ENCODE results near the gene DAP3.

Gene DAP3

DNA sequence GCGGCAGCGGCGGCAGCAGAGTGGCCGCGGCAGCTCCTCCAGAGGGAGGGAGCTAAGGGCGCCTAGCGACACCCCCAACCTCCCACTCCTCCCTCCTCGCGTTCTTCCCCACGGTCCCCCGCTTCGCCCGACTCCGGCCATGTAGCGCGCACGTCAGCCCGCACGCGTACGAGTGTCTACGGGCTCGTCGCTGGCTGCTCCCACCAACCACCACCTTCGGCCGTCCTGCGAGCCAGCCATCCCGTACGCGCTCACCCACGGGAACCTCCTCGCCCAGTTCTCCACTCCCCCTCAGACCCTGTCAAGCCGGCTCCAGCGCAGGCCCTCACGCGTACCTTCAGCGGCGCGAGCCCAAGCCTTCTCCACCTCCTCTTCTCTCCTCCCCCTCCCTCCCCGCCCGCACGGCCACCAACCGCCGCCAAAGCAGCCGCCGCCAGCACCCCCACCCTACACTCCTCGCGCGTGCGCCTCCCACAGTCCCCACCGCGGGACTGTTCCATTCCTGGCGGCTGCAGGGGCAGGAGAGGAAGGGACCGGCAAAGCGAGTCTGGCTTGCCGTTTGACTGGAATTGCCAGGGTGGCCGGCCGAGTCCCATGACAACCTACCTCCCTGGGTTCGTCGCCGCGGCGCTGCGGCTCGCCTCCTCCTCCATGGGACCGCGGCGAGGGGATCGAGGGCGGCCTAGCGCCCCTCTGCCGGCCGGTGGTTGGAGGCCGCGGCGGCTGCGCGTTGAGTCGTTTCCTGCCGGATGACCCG lies 389 bp upstream of the DAP3 start, which contains the start of gene YY1AP1 (continued):
- TF ChIP-seq, protein P1, sequence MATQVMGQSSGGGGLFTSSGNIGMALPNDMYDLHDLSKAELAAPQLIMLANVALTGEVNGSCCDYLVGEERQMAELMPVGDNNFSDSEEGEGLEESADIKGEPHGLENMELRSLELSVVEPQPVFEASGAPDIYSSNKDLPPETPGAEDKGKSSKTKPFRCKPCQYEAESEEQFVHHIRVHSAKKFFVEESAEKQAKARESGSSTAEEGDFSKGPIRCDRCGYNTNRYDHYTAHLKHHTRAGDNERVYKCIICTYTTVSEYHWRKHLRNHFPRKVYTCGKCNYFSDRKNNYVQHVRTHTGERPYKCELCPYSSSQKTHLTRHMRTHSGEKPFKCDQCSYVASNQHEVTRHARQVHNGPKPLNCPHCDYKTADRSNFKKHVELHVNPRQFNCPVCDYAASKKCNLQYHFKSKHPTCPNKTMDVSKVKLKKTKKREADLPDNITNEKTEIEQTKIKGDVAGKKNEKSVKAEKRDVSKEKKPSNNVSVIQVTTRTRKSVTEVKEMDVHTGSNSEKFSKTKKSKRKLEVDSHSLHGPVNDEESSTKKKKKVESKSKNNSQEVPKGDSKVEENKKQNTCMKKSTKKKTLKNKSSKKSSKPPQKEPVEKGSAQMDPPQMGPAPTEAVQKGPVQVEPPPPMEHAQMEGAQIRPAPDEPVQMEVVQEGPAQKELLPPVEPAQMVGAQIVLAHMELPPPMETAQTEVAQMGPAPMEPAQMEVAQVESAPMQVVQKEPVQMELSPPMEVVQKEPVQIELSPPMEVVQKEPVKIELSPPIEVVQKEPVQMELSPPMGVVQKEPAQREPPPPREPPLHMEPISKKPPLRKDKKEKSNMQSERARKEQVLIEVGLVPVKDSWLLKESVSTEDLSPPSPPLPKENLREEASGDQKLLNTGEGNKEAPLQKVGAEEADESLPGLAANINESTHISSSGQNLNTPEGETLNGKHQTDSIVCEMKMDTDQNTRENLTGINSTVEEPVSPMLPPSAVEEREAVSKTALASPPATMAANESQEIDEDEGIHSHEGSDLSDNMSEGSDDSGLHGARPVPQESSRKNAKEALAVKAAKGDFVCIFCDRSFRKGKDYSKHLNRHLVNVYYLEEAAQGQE (tag by site-specific recombination; IDR thresholded peaks at IDR 0.05), result peak; percentile 31; the same call in 1 of the 2 replicates
- TF ChIP-seq ZNF174 (tag by site-specific recombination; IDR thresholded peaks at IDR 0.05), result no peak
- no peak for TF ChIP-seq ZNF10 (tag by site-specific recombination; IDR thresholded peaks at IDR 0.05)
- no peak for TF ChIP-seq ZNF623 (tag by site-specific recombination; IDR thresholded peaks at IDR 0.05)
- TF ChIP-seq, protein P2, sequence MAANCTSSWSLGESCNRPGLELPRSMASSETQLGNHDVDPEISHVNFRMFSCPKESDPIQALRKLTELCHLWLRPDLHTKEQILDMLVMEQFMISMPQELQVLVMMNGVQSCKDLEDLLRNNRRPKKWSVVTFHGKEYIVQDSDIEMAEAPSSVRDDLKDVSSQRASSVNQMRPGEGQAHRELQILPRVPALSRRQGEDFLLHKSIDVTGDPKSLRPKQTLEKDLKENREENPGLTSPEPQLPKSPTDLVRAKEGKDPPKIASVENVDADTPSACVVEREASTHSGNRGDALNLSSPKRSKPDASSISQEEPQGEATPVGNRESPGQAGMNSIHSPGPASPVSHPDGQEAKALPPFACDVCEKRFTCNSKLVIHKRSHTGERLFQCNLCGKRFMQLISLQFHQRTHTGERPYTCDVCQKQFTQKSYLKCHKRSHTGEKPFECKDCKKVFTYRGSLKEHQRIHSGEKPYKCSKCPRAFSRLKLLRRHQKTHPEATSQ (tag by site-specific recombination; IDR thresholded peaks at IDR 0.05), result peak; percentile 70; the same call in 1 of the 2 replicates
- TF ChIP-seq ZNF184 (tag by site-specific recombination; IDR thresholded peaks at IDR 0.05), result no peak
- peak; percentile 29; the same call in 1 of the 2 replicates for TF ChIP-seq ZNF223 (tag by site-specific recombination; IDR thresholded peaks at IDR 0.05)
- no peak for TF ChIP-seq ZNF549 (tag by site-specific recombination; IDR thresholded peaks at IDR 0.05)
- TF ChIP-seq, protein P3, sequence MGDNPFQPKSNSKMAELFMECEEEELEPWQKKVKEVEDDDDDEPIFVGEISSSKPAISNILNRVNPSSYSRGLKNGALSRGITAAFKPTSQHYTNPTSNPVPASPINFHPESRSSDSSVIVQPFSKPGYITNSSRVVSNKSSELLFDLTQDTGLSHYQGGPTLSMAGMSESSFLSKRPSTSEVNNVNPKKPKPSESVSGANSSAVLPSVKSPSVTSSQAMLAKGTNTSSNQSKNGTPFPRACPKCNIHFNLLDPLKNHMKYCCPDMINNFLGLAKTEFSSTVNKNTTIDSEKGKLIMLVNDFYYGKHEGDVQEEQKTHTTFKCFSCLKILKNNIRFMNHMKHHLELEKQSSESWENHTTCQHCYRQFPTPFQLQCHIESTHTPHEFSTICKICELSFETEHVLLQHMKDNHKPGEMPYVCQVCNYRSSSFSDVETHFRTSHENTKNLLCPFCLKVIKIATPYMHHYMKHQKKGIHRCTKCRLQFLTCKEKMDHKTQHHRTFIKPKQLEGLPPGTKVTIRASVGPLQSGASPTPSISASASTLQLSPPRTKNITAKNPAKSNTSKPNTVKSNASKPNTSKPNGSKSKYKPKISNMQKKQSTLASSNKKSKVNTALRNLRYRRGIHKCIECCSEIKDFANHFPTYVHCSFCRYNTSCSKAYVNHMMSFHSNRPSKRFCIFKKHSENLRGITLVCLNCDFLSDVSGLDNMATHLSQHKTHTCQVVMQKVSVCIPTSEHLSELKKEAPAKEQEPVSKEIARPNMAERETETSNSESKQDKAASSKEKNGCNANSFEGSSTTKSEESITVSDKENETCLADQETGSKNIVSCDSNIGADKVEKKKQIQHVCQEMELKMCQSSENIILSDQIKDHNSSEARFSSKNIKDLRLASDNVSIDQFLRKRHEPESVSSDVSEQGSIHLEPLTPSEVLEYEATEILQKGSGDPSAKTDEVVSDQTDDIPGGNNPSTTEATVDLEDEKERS (tag by site-specific recombination; IDR thresholded peaks at IDR 0.05), result peak; percentile 18; the same call in 1 of the 2 replicates
- TF ChIP-seq ZNF747 (tag by site-specific recombination; IDR thresholded peaks at IDR 0.05), result no peak
- TF ChIP-seq, protein P4, sequence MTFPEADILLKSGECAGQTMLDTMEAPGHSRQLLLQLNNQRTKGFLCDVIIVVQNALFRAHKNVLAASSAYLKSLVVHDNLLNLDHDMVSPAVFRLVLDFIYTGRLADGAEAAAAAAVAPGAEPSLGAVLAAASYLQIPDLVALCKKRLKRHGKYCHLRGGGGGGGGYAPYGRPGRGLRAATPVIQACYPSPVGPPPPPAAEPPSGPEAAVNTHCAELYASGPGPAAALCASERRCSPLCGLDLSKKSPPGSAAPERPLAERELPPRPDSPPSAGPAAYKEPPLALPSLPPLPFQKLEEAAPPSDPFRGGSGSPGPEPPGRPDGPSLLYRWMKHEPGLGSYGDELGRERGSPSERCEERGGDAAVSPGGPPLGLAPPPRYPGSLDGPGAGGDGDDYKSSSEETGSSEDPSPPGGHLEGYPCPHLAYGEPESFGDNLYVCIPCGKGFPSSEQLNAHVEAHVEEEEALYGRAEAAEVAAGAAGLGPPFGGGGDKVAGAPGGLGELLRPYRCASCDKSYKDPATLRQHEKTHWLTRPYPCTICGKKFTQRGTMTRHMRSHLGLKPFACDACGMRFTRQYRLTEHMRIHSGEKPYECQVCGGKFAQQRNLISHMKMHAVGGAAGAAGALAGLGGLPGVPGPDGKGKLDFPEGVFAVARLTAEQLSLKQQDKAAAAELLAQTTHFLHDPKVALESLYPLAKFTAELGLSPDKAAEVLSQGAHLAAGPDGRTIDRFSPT (tag by site-specific recombination; IDR thresholded peaks at IDR 0.05), result peak; percentile 72; the same call in 1 of the 2 replicates
- TF ChIP-seq ZNF155 (tag by site-specific recombination; IDR thresholded peaks at IDR 0.05), result no peak
- no peak for TF ChIP-seq ZNF169 (tag by site-specific recombination; IDR thresholded peaks at IDR 0.05)
- TF ChIP-seq MYNN (tag by site-specific recombination; IDR thresholded peaks at IDR 0.05; ENCODE audit: borderline replicate concordance), result no peak
- TF ChIP-seq, protein P5, sequence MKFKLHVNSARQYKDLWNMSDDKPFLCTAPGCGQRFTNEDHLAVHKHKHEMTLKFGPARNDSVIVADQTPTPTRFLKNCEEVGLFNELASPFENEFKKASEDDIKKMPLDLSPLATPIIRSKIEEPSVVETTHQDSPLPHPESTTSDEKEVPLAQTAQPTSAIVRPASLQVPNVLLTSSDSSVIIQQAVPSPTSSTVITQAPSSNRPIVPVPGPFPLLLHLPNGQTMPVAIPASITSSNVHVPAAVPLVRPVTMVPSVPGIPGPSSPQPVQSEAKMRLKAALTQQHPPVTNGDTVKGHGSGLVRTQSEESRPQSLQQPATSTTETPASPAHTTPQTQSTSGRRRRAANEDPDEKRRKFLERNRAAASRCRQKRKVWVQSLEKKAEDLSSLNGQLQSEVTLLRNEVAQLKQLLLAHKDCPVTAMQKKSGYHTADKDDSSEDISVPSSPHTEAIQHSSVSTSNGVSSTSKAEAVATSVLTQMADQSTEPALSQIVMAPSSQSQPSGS (tag by site-specific recombination; IDR thresholded peaks at IDR 0.05; ENCODE audit: low read depth), result no peak
- TF ChIP-seq, protein P6, sequence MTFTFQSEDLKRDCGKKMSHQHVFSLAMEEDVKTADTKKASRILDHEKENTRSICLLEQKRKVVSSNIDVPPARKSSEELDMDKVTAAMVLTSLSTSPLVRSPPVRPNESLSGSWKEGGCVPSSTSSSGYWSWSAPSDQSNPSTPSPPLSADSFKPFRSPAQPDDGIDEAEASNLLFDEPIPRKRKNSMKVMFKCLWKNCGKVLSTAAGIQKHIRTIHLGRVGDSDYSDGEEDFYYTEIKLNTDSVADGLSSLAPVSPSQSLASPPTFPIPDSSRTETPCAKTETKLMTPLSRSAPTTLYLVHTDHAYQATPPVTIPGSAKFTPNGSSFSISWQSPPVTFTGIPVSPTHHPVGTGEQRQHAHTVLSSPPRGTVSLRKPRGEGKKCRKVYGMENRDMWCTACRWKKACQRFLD (tag by site-specific recombination; IDR thresholded peaks at IDR 0.05), result no peak
- TF ChIP-seq, protein P7, sequence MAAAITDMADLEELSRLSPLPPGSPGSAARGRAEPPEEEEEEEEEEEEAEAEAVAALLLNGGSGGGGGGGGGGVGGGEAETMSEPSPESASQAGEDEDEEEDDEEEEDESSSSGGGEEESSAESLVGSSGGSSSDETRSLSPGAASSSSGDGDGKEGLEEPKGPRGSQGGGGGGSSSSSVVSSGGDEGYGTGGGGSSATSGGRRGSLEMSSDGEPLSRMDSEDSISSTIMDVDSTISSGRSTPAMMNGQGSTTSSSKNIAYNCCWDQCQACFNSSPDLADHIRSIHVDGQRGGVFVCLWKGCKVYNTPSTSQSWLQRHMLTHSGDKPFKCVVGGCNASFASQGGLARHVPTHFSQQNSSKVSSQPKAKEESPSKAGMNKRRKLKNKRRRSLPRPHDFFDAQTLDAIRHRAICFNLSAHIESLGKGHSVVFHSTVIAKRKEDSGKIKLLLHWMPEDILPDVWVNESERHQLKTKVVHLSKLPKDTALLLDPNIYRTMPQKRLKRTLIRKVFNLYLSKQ (tag by site-specific recombination; IDR thresholded peaks at IDR 0.05; ENCODE audit: borderline replicate concordance), result no peak
- TF ChIP-seq ZNF394 (tag by site-specific recombination; IDR thresholded peaks at IDR 0.05; ENCODE audit: borderline replicate concordance), result peak; percentile 60
- no peak for TF ChIP-seq ZNF292 (tag by site-specific recombination; IDR thresholded peaks at IDR 0.05; ENCODE audit: borderline replicate concordance, low read depth)
- peak; percentile 70 for TF ChIP-seq ZBTB48 (tag by site-specific recombination; IDR thresholded peaks at IDR 0.05)
- peak; percentile 94; the same call in 1 of the 2 replicates for TF ChIP-seq KLF8 (tag by site-specific recombination; IDR thresholded peaks at IDR 0.05)
- TF ChIP-seq ZNF777 (tag by site-specific recombination; IDR thresholded peaks at IDR 0.05; ENCODE audit: borderline replicate concordance), result no peak
- TF ChIP-seq ZNF24 (tag by site-specific recombination; IDR thresholded peaks at IDR 0.05), result peak; percentile 34; the same call in 1 of the 2 replicates
- TF ChIP-seq ZNF555 (tag by site-specific recombination; conservative IDR thresholded peaks at IDR 0.05), result no peak
